Epithelial cell of esophagus (primary cell): ENCODE measurements around the gene TAC4.

ENCODE experiments used
- DNase-seq: peaks from one replicate; pipeline ENCODE4 v3.0.0; 2010; ENCODE audit warnings: low read depth
- H3K4me3 ChIP-seq: 2 replicates; pipeline ENCODE4 v1.5.1; 2011; ENCODE audit warnings: mild to moderate bottlenecking, low read length, control low read depth
- TF ChIP-seq, protein P1 (sequence below): IDR thresholded peaks from 2 replicates; pipeline ENCODE4 v1.5.1; 2011; ENCODE audit warnings: low read depth, mild to moderate bottlenecking, low read length, control low read depth, inconsistent platforms; ENCODE audit not compliant: insufficient read depth; ENCODE audit errors: missing control alignments

Gene TAC4

DNA sequence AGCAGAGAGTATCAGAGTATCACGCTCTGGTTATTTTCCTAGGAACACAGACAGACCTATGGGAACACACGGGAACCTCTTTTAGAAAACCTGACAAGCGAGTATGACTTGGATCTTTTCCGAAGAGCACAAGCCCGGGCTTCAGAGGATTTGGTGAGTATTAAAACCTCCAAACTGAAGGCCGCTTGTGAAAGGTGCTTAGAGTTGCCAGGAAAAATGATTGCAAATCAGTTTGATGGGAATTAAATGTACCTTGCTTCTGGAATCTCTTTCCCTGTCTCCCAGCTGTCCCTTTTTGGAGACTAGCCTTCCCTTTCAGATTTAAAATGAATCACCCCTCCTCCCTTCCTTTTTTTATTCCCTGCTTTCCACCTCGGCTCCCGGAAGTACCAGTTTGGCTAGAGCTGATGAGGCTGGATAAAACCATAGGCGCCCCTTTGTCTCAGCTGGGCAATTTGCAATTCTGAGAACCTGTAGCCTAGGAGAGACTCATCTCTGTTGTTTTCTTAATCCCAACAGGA is 32.0 kb downstream of the TAC4 start:
- peak; percentile 57 for DNase-seq
- H3K4me3 ChIP-seq: no peak overlapping the region
- TF ChIP-seq, protein P1, sequence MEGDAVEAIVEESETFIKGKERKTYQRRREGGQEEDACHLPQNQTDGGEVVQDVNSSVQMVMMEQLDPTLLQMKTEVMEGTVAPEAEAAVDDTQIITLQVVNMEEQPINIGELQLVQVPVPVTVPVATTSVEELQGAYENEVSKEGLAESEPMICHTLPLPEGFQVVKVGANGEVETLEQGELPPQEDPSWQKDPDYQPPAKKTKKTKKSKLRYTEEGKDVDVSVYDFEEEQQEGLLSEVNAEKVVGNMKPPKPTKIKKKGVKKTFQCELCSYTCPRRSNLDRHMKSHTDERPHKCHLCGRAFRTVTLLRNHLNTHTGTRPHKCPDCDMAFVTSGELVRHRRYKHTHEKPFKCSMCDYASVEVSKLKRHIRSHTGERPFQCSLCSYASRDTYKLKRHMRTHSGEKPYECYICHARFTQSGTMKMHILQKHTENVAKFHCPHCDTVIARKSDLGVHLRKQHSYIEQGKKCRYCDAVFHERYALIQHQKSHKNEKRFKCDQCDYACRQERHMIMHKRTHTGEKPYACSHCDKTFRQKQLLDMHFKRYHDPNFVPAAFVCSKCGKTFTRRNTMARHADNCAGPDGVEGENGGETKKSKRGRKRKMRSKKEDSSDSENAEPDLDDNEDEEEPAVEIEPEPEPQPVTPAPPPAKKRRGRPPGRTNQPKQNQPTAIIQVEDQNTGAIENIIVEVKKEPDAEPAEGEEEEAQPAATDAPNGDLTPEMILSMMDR: no peak

DNA sequence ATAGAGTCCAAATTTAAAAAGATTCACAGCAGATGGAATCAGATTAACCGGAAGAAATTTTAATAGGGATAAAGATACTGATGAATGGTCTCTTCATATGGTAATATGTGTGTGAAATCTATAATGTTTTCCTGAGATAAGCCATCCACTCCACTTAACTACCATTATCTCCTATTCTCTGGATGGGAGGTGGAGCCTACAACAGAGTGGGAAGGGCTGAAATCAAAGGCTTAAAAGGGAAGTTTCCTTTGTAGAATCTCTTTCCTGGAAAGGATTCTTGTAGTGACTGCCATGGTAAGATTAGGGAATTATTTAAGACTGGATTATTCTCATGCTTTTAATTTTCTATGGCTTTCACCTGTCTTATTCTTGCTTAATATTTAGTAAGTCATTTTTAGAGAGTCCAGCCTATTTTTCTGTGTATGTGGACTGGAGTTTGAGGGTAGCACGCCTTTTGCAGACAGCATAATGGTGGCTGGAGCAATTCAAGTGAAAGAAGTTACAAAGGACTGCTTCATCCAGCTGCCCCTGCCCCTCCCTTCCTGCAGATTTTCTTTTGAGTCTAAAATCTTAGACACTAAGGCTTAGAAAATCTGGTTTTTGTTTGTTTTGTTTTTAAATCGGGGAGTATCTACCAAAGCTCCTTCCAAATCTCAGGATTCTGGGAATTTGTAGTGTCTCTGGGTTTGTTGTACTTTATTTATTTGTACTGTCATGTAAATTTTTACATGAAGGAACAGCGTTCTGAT is 32.9 kb downstream of the TAC4 start:
- H3K4me3 ChIP-seq: no peak overlapping the region
- DNase-seq: no peak
- TF ChIP-seq, protein P1: no peak

DNA sequence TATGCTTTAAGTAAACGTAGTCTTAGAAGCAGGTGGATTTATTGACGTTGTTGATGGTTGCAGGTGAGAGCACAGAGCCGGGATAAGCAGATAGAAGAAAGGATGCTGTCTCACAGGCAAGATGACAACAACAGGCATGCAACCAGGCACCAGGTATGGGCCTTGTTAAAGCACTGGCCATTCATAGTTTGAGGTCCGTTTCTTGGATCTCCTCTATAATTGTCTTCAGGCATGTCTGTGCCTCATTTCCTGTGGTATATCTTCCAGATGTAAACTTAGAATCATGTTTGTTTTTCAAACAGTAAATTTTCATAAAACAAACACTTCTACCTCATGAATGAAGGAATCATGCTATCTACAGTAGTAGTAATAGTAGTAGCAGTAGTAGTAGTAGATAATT is 38.8 kb downstream of the TAC4 start:
- no peak overlapping the region for H3K4me3 ChIP-seq
- TF ChIP-seq, protein P1: no peak
- DNase-seq: no peak

DNA sequence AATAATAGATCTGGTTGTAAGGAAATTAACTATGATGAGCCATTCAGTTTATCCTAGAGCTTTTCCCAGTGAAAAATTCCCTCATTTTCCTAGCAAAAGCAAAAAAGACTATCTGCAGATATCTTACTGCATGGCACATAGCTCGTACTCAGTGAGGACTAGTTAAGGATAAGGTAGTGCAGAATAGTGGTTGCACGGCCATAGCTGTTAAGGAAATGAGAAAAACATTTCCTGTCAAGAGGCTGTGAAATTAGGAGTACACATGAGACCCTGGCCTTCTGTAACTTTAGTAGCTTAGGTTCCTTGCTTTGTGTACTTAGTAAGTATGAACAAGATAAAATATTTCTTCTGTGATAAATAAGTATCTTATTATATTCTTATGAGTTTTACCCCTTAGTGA is 49.1 kb downstream of the TAC4 start:
- TF ChIP-seq, protein P1: no peak
- no peak for DNase-seq
- H3K4me3 ChIP-seq: no peak overlapping the region

DNA sequence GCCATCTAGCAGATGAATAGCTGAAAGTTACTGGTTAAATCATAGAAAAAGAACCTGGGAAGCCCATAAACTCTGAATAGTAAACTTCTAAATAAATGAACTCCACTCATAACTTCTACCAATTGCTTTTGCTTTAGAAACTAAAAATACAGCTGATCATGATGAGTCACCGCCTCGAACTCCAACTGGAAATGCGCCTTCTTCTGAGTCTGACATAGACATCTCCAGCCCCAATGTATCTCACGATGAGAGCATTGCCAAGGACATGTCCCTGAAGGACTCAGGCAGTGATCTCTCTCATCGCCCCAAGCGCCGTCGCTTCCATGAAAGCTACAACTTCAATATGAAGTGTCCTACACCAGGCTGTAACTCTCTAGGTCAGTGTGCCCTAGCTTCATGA is 49.7 kb downstream of the TAC4 start:
- no peak for DNase-seq
- no peak overlapping the region for H3K4me3 ChIP-seq
- TF ChIP-seq, protein P1: no peak

DNA sequence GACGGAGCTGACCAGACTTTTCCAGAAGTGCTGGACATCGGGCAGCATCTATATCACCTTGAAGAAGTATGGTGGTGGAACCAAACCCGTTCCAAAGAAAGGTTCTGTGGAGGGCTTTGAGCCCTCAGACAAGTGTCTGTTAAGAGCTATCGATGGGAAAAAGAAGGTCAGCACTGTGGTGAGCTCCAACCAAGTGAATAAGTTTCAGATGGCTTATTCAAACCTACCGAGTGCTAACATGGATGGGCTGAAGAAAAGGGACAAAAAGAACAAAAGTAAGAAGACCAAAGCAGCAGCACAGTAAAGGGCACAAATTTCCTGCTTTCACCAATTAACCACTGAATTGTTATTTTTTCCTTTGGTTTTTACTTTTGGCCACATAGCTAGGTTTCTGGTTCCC is 52.5 kb downstream of the TAC4 start:
- TF ChIP-seq, protein P1: no peak
- no peak for DNase-seq
- no peak overlapping the region for H3K4me3 ChIP-seq

DNA sequence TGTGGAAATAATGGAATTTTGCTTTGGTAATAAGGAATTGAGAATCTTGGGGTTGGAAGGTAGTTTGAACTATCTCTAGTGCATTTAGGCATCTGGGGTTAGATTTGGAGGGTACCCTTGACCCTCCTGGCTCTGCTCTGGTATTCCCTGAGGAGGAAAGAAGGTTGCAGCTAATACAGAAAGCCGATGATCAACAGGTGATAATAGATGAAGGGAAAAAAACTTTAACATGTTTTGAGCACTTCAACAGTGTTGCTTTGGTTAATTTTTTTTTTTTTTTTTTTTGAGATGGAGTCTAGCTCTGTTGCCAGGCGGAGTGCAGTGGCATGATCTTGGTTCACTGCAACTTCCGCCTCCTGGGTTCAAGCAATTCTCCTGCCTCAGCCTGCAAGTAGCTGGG is 54.6 kb downstream of the TAC4 start:
- TF ChIP-seq, protein P1: no peak
- DNase-seq: no peak
- H3K4me3 ChIP-seq: no peak overlapping the region
